Mesothelial cell of epicardium (in vitro differentiated cells): Measurements from ENCODE around the gene KDM4C. TPM values are rescaled to one million over a fixed set of nuclear protein-coding genes. Genes with fewer than 3 reads are reported as not detected.
A peak's percentile ranks its signal among the peaks of the same experiment; 100 is the strongest.

ENCODE experiments used
- DNase-seq, 2 experiments: peaks; one replicate each; pipeline ENCODE4 v3.0.0; 2021; ENCODE audit warnings: low spot score in 2 of 2; ENCODE audit not compliant: unreplicated experiment in 2 of 2
- H3K27ac Mint-ChIP-seq: 2 replicates; pipeline ENCODE4 v1.8.0; 2021; ENCODE audit warnings: mixed read lengths
- H3K27me3 Mint-ChIP-seq: 2 replicates; pipeline ENCODE4 v1.8.0; 2021; ENCODE audit warnings: low read depth, mixed read lengths
- H3K36me3 Mint-ChIP-seq: 2 replicates; pipeline ENCODE4 v1.8.0; 2021; ENCODE audit warnings: mixed read lengths
- H3K4me1 Mint-ChIP-seq: 2 replicates; pipeline ENCODE4 v1.8.0; 2021; ENCODE audit warnings: mixed read lengths
- H3K4me3 Mint-ChIP-seq: 2 replicates; pipeline ENCODE4 v1.8.0; 2021; ENCODE audit warnings: mild to moderate bottlenecking, moderate library complexity, mixed read lengths
- H3K9me3 Mint-ChIP-seq: 2 replicates; pipeline ENCODE4 v1.8.0; 2021; ENCODE audit warnings: mixed read lengths
- CTCF ChIP-seq: fragments of 200-600 bp; sonication (generic); IDR thresholded peaks from one replicate; pipeline ENCODE4 v1.5.0; 2021; ENCODE audit warnings: antibody characterized with exemption; ENCODE audit not compliant: unreplicated experiment
- total RNA-seq: library from RNA; stranded (reverse); gene quantifications from 3 replicates; pipeline ENCODE4 v1.2.1, GENCODE V29; 2021

KDM4C gene
- total RNA-seq, 1 donor from 2014 or later: 25.4 TPM

- TF ChIP-seq CTCF: no peak
- no peak for DNase-seq
- Mint-ChIP-seq H3K4me3 (no peak overlapping the region), H3K4me1 (peaks cover 15% of the 10 kb centered on the region), H3K36me3 (peaks cover 8% of the 10 kb centered on the region), H3K27ac (no peak overlapping the region), H3K9me3 (peaks cover 5% of the 10 kb centered on the region), H3K27me3 (no peaks in the 10 kb centered on the region)
These were observed 382.1 kb downstream of the KDM4C start for GRCh38 chr9:7139886-7140285.

GRCh38 chr9:7140401-7140800 lies 382.6 kb downstream of the KDM4C start:
- H3K4me1 Mint-ChIP-seq: peaks cover 16% of the 10 kb centered on the region
- no peak for TF ChIP-seq CTCF
- peaks cover 5% of the 10 kb centered on the region for H3K9me3 Mint-ChIP-seq
- H3K4me3 Mint-ChIP-seq: no peak overlapping the region
- DNase-seq: no peak
- H3K36me3 Mint-ChIP-seq: peaks cover 3% of the 10 kb centered on the region
- no peak overlapping the region for H3K27ac Mint-ChIP-seq
- no peaks in the 10 kb centered on the region for H3K27me3 Mint-ChIP-seq

- H3K4me3 Mint-ChIP-seq: no peak overlapping the region
These were observed 385.9 kb downstream of the KDM4C start for GRCh38 chr9:7143645-7144200.

GRCh38 chr9:7144265-7145046 lies 386.7 kb downstream of the KDM4C start:
- no peak for DNase-seq
- no peak for TF ChIP-seq CTCF
- H3K4me3 Mint-ChIP-seq: no peak overlapping the region
- peaks cover 5% of the 10 kb centered on the region for H3K9me3 Mint-ChIP-seq
- H3K4me1 Mint-ChIP-seq: peaks cover 35% of the 10 kb centered on the region
- no peaks in the 10 kb centered on the region for H3K27me3 Mint-ChIP-seq
- H3K36me3 Mint-ChIP-seq: no peaks in the 10 kb centered on the region
- H3K27ac Mint-ChIP-seq: peak overlapping the region; percentile 65

More at GRCh38 chr9:7143645-7144200, 385.9 kb downstream of the KDM4C start:
- no peak for TF ChIP-seq CTCF
- Mint-ChIP-seq H3K36me3 (peaks cover 1% of the 10 kb centered on the region), H3K27me3 (no peaks in the 10 kb centered on the region), H3K9me3 (peaks cover 5% of the 10 kb centered on the region), H3K27ac (peak overlapping the region; percentile 65), H3K4me1 (peaks cover 35% of the 10 kb centered on the region)
- no peak for DNase-seq

GRCh38 chr9:7145361-7146069 lies 387.7 kb downstream of the KDM4C start:
- no peak for DNase-seq
- Mint-ChIP-seq H3K27me3 (no peaks in the 10 kb centered on the region), H3K9me3 (peaks cover 5% of the 10 kb centered on the region), H3K27ac (no peak overlapping the region), H3K4me3 (no peak overlapping the region), H3K36me3 (no peaks in the 10 kb centered on the region), H3K4me1 (peaks cover 35% of the 10 kb centered on the region)
- no peak for TF ChIP-seq CTCF
